OCI-LY3 (cell line): Measurements from ENCODE around the gene ARHGEF17.

Source experiments
- H2AFZ ChIP-seq: fragments of 200-600, 300-600 bp; shearing (Covaris generic); 2 replicates; pipeline ENCODE4 v1.6.0; 2014; ENCODE audit warnings: antibody characterized with exemption, low read depth, low read length
- H3K27ac ChIP-seq: fragments of 200-600, 300-600 bp; sonication (generic); 2 replicates; pipeline ENCODE4 v1.5.1; 2014; ENCODE audit warnings: mild to moderate bottlenecking, low read length, moderate library complexity, mixed read lengths
- H3K27me3 ChIP-seq: fragments of 200-600, 300-600 bp; sonication (generic); 2 replicates; pipeline ENCODE4 v1.6.1; 2014; ENCODE audit warnings: low read depth, low read length, mixed read lengths
- H3K36me3 ChIP-seq: fragments of 200-600, 300-600 bp; sonication (generic); replicated peaks from 2 replicates; pipeline ENCODE3; 2014; ENCODE audit warnings: low read depth, low read length, mixed read lengths
- H3K4me1 ChIP-seq: fragments of 300-600, 200-600 bp; sonication (generic); 2 replicates; pipeline ENCODE4 v1.6.1; 2014; ENCODE audit warnings: low read length, mixed read lengths
- H3K4me2 ChIP-seq: fragments of 200-600, 300-600 bp; sonication (generic); 2 replicates; pipeline ENCODE4 v1.6.1; 2014; ENCODE audit warnings: low read length, mixed read lengths
- H3K4me3 ChIP-seq: fragments of 300-600, 200-600 bp; sonication (generic); 2 replicates; pipeline ENCODE4 v1.5.1; 2014; ENCODE audit warnings: antibody characterized with exemption, mild to moderate bottlenecking, low read length, moderate library complexity
- H3K79me2 ChIP-seq: fragments of 300-600, 200-600 bp; shearing (Covaris generic); 2 replicates; pipeline ENCODE4 v1.6.1; 2014; ENCODE audit warnings: mild to moderate bottlenecking, low read length, mixed read lengths
- H3K9ac ChIP-seq: fragments of 300-600, 200-600 bp; shearing (Covaris generic); 2 replicates; pipeline ENCODE4 v1.6.0; 2014; ENCODE audit warnings: mild to moderate bottlenecking, low read length, moderate library complexity
- H3K9me3 ChIP-seq: fragments of 200-600, 300-600 bp; shearing (Covaris generic); 2 replicates; pipeline ENCODE4 v1.6.1; 2014; ENCODE audit warnings: low read length, mixed read lengths; ENCODE audit not compliant: insufficient read depth
- H4K20me1 ChIP-seq: fragments of 200-600, 300-600 bp; sonication (generic); 2 replicates; pipeline ENCODE4 v1.6.1; 2016; ENCODE audit warnings: low read length, mixed read lengths; ENCODE audit not compliant: insufficient read depth
- EZH2phosphoT487 ChIP-seq: fragments of 200-600 bp; shearing (Covaris generic); IDR thresholded peaks from 2 replicates; pipeline ENCODE4 v1.6.1; 2018; ENCODE audit warnings: antibody characterized with exemption, mixed run types, low read depth
- TF ChIP-seq, protein P1 (sequence below): fragments of 200-600, 300-600 bp; sonication (generic); IDR thresholded peaks from 2 replicates; pipeline ENCODE4 v1.5.1; 2014; ENCODE audit warnings: antibody characterized with exemption, low read length, low read depth

The ARHGEF17 gene

DNA sequence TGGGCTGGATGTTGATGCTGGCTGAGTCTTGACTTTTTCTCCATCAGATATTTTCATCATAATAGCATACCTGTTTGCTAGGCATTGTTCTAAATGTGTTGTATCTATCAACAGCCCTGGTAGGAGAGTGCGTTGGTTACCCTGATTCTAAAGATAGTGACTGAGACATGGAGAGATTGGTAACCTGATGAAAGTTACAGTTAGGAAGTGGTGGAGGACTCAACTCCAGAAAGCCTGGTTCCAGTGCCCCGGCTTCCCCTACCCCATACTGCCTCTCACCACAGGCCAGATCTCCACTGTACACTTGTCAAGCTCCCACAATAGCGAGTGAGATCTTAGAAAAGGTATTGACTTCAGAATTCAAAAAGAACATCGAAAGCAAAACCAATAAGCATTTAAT, 45.3 kb downstream of the ARHGEF17 start:
- H3K27ac ChIP-seq: no peak overlapping the region
- no peak for TF ChIP-seq EZH2phosphoT487
- TF ChIP-seq, protein P1, sequence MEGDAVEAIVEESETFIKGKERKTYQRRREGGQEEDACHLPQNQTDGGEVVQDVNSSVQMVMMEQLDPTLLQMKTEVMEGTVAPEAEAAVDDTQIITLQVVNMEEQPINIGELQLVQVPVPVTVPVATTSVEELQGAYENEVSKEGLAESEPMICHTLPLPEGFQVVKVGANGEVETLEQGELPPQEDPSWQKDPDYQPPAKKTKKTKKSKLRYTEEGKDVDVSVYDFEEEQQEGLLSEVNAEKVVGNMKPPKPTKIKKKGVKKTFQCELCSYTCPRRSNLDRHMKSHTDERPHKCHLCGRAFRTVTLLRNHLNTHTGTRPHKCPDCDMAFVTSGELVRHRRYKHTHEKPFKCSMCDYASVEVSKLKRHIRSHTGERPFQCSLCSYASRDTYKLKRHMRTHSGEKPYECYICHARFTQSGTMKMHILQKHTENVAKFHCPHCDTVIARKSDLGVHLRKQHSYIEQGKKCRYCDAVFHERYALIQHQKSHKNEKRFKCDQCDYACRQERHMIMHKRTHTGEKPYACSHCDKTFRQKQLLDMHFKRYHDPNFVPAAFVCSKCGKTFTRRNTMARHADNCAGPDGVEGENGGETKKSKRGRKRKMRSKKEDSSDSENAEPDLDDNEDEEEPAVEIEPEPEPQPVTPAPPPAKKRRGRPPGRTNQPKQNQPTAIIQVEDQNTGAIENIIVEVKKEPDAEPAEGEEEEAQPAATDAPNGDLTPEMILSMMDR: no peak
- no peaks in the 10 kb centered on the region for H4K20me1 ChIP-seq

DNA sequence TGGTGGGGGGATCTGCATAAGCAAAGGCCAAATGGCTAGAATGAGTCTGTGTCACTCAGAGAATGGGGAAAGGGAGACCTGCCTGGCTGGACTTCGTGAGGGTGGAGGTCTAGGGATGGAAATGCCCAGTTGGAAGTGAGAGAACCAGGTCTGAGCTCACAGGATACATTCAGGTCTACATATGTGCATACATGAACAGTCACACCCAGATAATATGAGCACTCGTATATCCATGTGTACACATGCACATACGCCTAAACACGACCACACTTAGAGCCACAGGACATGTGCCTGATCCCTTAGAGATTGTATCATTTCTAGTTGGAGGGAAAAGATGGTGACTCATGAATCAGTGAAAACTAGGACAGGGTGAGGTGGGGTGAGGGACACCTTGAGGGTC, 47.0 kb downstream of the ARHGEF17 start:
- Histone ChIP-seq H3K27ac (no peak overlapping the region), H3K4me3 (no peak overlapping the region), H2AFZ (no peak overlapping the region), H3K9me3 (no peaks in the 10 kb centered on the region), H3K27me3 (peaks cover 3% of the 10 kb centered on the region; the same call in 1 of the 2 replicates), H3K4me2 (no peak overlapping the region), H3K9ac (no peak overlapping the region), H3K4me1 (peaks cover 4% of the 10 kb centered on the region), H3K36me3 (no peaks in the 10 kb centered on the region), H4K20me1 (no peaks in the 10 kb centered on the region), H3K79me2 (no peaks in the 10 kb centered on the region)
- TF ChIP-seq EZH2phosphoT487: no peak
- TF ChIP-seq, protein P1: no peak

More for the DNA sequence above, 45.3 kb downstream of the ARHGEF17 start:
- H3K36me3 ChIP-seq: no peaks in the 10 kb centered on the region
- peaks cover 4% of the 10 kb centered on the region for H3K4me1 ChIP-seq
- no peaks in the 10 kb centered on the region for H3K79me2 ChIP-seq
- peaks cover 7% of the 10 kb centered on the region; the same call in 1 of the 2 replicates for H3K27me3 ChIP-seq
- H3K9me3 ChIP-seq: no peaks in the 10 kb centered on the region
- H2AFZ ChIP-seq: no peak overlapping the region
- H3K4me3 ChIP-seq: no peak overlapping the region
- H3K4me2 ChIP-seq: no peak overlapping the region
- no peak overlapping the region for H3K9ac ChIP-seq

DNA sequence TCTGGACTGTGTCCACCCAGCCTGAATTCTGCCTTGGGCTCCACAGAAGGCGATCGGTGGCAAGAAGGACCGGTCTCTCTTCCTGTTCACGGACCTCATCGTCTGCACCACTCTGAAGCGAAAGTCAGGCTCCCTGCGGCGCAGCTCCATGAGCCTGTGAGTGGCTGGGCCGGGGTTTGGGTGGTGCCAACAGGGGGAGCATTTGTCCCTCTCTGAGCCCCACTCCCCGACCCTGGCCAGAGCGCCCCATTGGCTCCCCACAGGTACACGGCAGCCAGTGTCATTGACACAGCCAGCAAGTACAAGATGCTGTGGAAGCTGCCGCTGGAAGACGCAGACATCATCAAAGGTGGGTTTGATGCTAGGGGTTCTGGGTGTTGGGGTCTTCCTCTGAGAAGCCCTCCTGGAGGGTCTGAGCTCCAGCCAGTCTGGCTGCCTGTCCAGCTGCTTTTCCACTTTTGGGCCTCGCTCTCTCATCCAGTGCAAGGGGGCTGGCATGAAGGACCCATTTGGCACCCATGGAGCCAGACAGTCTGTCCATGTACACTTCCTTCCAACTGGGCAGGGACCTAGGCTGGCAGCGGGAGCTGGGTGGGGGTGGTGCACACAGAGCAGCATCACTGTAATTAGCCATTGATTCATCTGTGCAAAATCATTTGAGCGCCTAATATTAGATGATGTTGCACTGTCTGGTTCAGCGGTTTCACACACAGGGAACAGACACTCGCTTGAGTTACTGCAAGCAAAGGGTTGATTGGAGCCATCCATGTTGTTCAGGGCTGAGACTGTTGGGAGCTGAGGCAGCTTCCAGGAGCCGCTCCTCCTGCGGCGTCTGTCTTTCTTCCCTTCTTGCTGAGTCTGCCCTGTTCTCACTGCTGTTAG, 49.1 kb downstream of the ARHGEF17 start:
- no peak overlapping the region for H3K27ac ChIP-seq
- TF ChIP-seq EZH2phosphoT487: no peak
- TF ChIP-seq, protein P1: no peak
- H3K79me2 ChIP-seq: no peaks in the 10 kb centered on the region
- no peaks in the 10 kb centered on the region for H4K20me1 ChIP-seq
- H3K9me3 ChIP-seq: no peaks in the 10 kb centered on the region
- H2AFZ ChIP-seq: no peak overlapping the region
- H3K4me2 ChIP-seq: no peak overlapping the region
- no peak overlapping the region for H3K9ac ChIP-seq
- no peak overlapping the region for H3K4me3 ChIP-seq
- no peaks in the 10 kb centered on the region for H3K36me3 ChIP-seq
- no peaks in the 10 kb centered on the region; the same call in 1 of the 2 replicates for H3K27me3 ChIP-seq
- H3K4me1 ChIP-seq: no peaks in the 10 kb centered on the region

DNA sequence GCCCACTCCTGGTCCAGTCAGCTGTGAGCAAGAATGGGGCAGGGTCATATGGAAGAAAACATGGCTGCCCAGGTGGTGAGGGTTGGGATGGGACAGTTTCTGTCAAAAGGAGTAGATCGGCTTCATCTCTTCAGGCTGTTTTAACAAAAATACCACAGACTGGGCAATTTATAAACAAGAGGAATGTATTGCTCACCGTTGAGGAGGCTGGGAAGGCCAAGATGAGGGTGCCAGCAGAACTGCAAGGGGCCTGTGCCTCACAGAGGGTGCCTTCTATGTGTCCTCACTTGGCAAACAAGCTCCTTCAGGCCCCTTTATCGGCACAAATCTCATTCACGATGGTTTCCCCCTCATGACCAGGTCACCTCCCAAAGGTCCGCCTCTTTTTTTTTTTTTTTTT, 50.0 kb downstream of the ARHGEF17 start:
- Histone ChIP-seq H4K20me1 (no peaks in the 10 kb centered on the region), H3K36me3 (no peaks in the 10 kb centered on the region), H3K4me1 (no peaks in the 10 kb centered on the region), H3K9me3 (no peaks in the 10 kb centered on the region), H3K9ac (no peak overlapping the region), H3K27me3 (no peaks in the 10 kb centered on the region; the same call in 1 of the 2 replicates), H2AFZ (no peak overlapping the region), H3K4me3 (no peak overlapping the region), H3K27ac (no peak overlapping the region), H3K4me2 (no peak overlapping the region), H3K79me2 (no peaks in the 10 kb centered on the region)
- TF ChIP-seq, protein P1: no peak
- TF ChIP-seq EZH2phosphoT487: no peak
